ENCODE results near the gene PHKB.

PHKB gene

DNA sequence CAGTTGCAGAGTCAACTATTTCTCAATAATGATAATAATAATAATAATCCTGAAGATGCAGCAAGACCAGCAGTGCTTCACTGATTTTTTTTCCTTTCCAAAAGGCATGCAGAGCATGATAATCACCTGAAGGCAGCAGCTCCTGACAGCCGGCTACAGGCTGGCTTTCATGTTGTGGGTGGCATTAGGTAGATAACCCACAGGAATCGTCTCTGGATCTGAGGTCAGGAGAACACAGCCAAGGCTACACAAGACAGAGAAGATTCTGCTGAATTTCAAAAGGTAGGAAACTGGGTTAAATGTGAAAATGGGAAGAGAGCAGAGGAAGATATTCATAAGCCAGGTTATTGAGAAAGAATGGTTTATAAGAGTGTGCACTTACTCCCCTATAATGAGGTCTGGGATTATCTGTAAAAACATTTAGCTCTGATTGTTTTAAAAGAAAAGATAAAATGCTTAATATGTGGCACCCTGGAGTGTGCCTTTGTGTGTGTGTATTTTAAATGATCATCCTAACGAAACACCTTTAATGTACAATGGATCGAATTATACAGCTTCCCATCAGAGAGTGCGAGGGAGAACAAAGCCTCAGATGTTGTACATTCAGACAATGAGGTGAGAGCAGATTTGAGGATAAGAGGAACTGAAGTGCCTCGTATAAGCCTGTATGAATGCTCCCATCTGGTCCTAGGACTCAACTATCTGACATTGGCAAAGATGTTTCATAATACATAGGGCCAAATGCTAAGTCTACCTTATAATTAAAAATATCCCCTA is 273.1 kb downstream of the PHKB start:
- no peak for TF ChIP-seq TAF1 (IDR thresholded peaks at IDR 0.05; ENCODE audit: borderline replicate concordance, insufficient read depth, low read length)
- TF ChIP-seq, protein P1, sequence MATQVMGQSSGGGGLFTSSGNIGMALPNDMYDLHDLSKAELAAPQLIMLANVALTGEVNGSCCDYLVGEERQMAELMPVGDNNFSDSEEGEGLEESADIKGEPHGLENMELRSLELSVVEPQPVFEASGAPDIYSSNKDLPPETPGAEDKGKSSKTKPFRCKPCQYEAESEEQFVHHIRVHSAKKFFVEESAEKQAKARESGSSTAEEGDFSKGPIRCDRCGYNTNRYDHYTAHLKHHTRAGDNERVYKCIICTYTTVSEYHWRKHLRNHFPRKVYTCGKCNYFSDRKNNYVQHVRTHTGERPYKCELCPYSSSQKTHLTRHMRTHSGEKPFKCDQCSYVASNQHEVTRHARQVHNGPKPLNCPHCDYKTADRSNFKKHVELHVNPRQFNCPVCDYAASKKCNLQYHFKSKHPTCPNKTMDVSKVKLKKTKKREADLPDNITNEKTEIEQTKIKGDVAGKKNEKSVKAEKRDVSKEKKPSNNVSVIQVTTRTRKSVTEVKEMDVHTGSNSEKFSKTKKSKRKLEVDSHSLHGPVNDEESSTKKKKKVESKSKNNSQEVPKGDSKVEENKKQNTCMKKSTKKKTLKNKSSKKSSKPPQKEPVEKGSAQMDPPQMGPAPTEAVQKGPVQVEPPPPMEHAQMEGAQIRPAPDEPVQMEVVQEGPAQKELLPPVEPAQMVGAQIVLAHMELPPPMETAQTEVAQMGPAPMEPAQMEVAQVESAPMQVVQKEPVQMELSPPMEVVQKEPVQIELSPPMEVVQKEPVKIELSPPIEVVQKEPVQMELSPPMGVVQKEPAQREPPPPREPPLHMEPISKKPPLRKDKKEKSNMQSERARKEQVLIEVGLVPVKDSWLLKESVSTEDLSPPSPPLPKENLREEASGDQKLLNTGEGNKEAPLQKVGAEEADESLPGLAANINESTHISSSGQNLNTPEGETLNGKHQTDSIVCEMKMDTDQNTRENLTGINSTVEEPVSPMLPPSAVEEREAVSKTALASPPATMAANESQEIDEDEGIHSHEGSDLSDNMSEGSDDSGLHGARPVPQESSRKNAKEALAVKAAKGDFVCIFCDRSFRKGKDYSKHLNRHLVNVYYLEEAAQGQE (IDR thresholded peaks at IDR 0.05; ENCODE audit: insufficient read depth in 1 of 2, low read depth in 2 of 2, low read length in 2 of 2), result no peak
- TF ChIP-seq SIN3A (IDR thresholded peaks at IDR 0.05; ENCODE audit: borderline replicate concordance, insufficient read depth, low read length), result no peak
- TF ChIP-seq POLR2AphosphoS5 (IDR thresholded peaks at IDR 0.05; ENCODE audit: low read depth, low read length), result no peak
- no peak for TF ChIP-seq FOXP2 (optimal IDR thresholded peaks at IDR 0.05; ENCODE audit: borderline replicate concordance, extremely low read depth, extremely low read length, insufficient read depth)

DNA sequence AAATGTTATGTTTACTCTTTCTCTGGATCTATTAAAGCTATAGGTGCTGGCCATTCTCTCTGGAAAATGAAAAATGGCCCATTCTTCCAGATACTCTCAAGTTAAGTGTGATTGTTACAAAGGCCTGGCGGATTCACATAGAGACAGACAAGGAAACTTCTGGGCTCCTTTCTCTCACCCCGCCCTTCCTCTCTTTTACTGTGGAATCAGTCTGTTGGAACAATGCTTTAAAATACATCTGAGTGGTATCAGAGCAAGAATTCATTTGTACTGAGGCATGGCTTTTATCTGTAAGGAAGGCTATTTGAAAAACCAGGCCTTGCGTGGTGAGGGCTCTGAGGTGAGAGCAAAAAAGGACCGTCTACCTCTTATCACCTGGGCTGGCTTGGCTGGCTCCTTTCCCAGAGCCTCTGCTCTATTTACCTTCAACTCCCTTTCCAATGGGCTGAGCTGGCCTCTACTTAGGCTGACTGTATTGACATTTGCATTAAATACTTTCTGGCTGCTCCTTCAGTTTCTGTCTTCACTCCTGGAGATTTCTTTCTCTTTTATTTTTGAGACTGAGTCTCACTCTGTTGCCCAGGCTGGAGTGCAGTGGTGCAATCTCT is 274.0 kb downstream of the PHKB start:
- TF ChIP-seq FOXP2 (optimal IDR thresholded peaks at IDR 0.05; ENCODE audit: borderline replicate concordance, extremely low read depth, extremely low read length, insufficient read depth) (no peak), TAF1 (IDR thresholded peaks at IDR 0.05; ENCODE audit: borderline replicate concordance, insufficient read depth, low read length) (no peak), SIN3A (IDR thresholded peaks at IDR 0.05; ENCODE audit: borderline replicate concordance, insufficient read depth, low read length) (no peak), POLR2AphosphoS5 (IDR thresholded peaks at IDR 0.05; ENCODE audit: low read depth, low read length) (no peak)
- TF ChIP-seq, protein P1 (IDR thresholded peaks at IDR 0.05; ENCODE audit: insufficient read depth in 1 of 2, low read depth in 2 of 2, low read length in 2 of 2), result no peak

DNA sequence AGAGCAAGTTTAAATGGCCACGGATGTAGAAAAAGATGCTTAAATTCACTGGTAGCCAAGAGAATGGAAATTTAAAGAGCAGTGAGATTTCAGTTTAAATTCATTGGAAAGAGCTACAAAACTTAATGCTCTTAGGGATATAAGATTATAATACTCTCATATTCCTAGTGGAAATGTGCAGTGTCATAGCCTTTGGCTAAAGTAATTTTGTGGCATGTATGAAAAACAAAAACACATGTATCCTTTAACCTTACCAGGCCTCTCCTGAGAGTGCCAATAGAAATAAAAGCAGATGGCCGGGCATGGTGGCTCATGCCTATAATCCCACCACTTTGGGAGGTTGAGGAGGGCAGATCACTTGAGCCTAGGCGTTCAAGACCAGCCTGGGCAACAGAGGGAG is 289.2 kb downstream of the PHKB start:
- TF ChIP-seq, protein P1 (IDR thresholded peaks at IDR 0.05; ENCODE audit: insufficient read depth in 1 of 2, low read depth in 2 of 2, low read length in 2 of 2), result no peak
- TF ChIP-seq FOXP2 (optimal IDR thresholded peaks at IDR 0.05; ENCODE audit: borderline replicate concordance, extremely low read depth, extremely low read length, insufficient read depth) (no peak), TAF1 (IDR thresholded peaks at IDR 0.05; ENCODE audit: borderline replicate concordance, insufficient read depth, low read length) (no peak), SIN3A (IDR thresholded peaks at IDR 0.05; ENCODE audit: borderline replicate concordance, insufficient read depth, low read length) (no peak), POLR2AphosphoS5 (IDR thresholded peaks at IDR 0.05; ENCODE audit: low read depth, low read length) (no peak)

All from PFSK-1 (cell line).